Tibial artery (tissue), 4 donors: ENCODE results near the gene JAKMIP2.

Source experiments
- DNase-seq, 2 donors: peaks; one replicate each; pipeline ENCODE4 v3.0.0-alpha.2; 2019
- H3K27ac ChIP-seq, 2 donors: fragments of 200-600 bp; sonication (generic) in 1 of 2; 1 replicate in 1 of 2; 2 replicates in 1 of 2; pipeline ENCODE4 v1.5.1; 2018 to 2019; ENCODE audit warnings: mild to moderate bottlenecking in 1 of 2
- H3K27me3 ChIP-seq, 2 donors: fragments of 200-600 bp; sonication (generic) in 1 of 2; one replicate each; pipeline versions ENCODE4 v1.5.1 to v1.6.0; 2016 to 2019
- H3K36me3 ChIP-seq, 3 donors: fragments of 200-600 bp; sonication (generic) in 2 of 3; one replicate each; pipeline ENCODE4 v1.5.1; 2016 to 2019; ENCODE audit warnings: mild to moderate bottlenecking in 2 of 3
- H3K4me1 ChIP-seq, 4 donors: fragments of 200-600 bp; sonication (generic) in 2 of 4; 1 replicate in 3 of 4; 2 replicates in 1 of 4; pipeline ENCODE4 v1.5.1; 2016 to 2019
- H3K4me3 ChIP-seq, 2 donors: fragments of 200-600 bp; sonication (generic) in 1 of 2; 1 replicate in 1 of 2; 2 replicates in 1 of 2; pipeline ENCODE4 v1.5.1; 2018 to 2019; ENCODE audit warnings: mild to moderate bottlenecking in 2 of 2
- H3K9me3 ChIP-seq, 3 donors: fragments of 200-600 bp; sonication (generic) in 1 of 3; one replicate each; pipeline ENCODE4 v1.5.1; 2016 to 2019
- intact Hi-C: fragments of 100-400 bp; cut with DNase I; formaldehyde crosslinking; loops from one replicate; pipeline ENCODE4 v1.15.0; 2023; ENCODE audit warnings: low total_unique reads
- TF ChIP-seq, protein P1 (sequence below), 2 experiments: fragments of 200-600 bp in 1 of 2; fragments of 450-650 bp in 1 of 2; IDR thresholded peaks; one replicate each; pipeline ENCODE4 v1.5.1; 2017 to 2019; ENCODE audit warnings: antibody characterized with exemption in 2 of 2, mild to moderate bottlenecking in 1 of 2, moderate library complexity in 1 of 2

Gene JAKMIP2

DNA sequence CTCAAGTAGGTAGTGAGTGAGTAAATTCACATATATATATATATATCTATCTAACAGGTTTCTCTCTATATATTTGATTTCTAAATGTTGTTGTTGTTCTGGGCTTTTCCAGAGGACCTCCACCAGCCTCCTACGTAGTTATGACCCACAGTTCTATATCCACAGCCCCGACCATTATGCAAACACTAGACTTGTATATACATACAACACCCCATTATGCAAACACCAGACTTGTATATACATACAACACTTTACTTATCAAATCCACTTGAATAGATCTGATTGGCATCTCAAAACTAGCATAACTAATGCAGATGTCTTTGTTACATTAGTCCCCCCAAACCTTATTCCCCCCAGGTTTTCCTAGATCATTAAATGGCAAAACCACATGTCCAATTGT is 108.7 kb downstream of the JAKMIP2 start:
- no peaks in the 10 kb centered on the region for H3K36me3 ChIP-seq

DNA sequence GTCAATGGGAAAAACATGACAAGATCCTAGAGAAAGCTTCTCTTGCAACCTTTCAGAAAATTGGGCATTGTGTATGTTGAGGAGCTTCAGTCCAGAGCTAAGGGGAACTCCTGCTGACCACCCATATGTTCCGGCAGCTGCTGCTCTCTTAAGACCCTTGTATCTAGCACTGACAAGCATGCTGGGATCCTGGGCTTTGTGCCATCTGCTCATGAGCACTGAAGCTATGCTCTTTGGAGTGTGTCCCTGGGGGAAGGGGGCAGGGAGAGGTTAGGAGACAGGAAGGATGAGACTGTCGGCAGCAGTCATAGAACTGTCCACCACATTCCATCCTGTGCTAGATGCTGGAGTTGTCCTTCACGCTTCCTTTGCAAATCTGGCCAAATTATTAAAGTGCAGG is 109.3 kb downstream of the JAKMIP2 start:
- intact Hi-C loops: no loop called here
- H3K4me3 ChIP-seq: no peak overlapping the region
- DNase-seq: no peak
- TF ChIP-seq, protein P1, sequence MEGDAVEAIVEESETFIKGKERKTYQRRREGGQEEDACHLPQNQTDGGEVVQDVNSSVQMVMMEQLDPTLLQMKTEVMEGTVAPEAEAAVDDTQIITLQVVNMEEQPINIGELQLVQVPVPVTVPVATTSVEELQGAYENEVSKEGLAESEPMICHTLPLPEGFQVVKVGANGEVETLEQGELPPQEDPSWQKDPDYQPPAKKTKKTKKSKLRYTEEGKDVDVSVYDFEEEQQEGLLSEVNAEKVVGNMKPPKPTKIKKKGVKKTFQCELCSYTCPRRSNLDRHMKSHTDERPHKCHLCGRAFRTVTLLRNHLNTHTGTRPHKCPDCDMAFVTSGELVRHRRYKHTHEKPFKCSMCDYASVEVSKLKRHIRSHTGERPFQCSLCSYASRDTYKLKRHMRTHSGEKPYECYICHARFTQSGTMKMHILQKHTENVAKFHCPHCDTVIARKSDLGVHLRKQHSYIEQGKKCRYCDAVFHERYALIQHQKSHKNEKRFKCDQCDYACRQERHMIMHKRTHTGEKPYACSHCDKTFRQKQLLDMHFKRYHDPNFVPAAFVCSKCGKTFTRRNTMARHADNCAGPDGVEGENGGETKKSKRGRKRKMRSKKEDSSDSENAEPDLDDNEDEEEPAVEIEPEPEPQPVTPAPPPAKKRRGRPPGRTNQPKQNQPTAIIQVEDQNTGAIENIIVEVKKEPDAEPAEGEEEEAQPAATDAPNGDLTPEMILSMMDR (IDR thresholded peaks at IDR 0.05): no peak
- peaks cover 0 to 4% of the 10 kb centered on the region in 2 donors for H3K27me3 ChIP-seq
- no peaks in the 10 kb centered on the region for H3K36me3 ChIP-seq
- H3K9me3 ChIP-seq: no peaks in the 10 kb centered on the region
- no peak overlapping the region for H3K27ac ChIP-seq
- H3K4me1 ChIP-seq: peaks cover 0 to 8% (median 2%) of the 10 kb centered on the region in 4 donors

More for the DNA sequence above, 108.7 kb downstream of the JAKMIP2 start:
- intact Hi-C loops: no loop called here
- Histone ChIP-seq H3K4me3 (no peak overlapping the region), H3K9me3 (no peaks in the 10 kb centered on the region), H3K4me1 (peaks cover 0 to 7% (median 2%) of the 10 kb centered on the region in 4 donors), H3K27me3 (peaks cover 0 to 4% of the 10 kb centered on the region in 2 donors), H3K27ac (no peak overlapping the region)
- DNase-seq: no peak
- TF ChIP-seq, protein P1 (IDR thresholded peaks at IDR 0.05): no peak

DNA sequence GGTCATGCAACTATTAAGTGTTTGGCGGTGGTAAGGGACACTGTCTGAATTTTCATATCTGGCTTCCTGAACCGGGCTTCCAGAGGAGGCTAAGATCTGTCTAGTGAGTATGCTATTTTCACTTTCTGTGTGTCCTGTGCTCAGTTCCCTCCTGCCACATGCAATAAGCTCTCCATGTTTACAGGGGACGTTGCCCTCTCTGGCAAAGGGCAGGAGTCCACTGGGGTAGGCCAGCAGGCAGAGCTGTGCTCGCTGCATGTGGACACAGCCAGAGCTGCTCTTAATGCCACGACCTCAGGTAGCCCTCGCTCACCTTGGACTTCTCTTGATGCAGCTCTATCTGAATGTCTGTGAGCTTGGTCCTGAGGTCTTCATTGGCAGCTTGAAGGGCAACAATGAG is 111.2 kb downstream of the JAKMIP2 start:
- DNase-seq: no peak
- Histone ChIP-seq H3K9me3 (no peaks in the 10 kb centered on the region), H3K27me3 (peaks cover 0 to 4% of the 10 kb centered on the region in 2 donors), H3K4me1 (peaks cover 0 to 8% (median 2%) of the 10 kb centered on the region in 4 donors), H3K4me3 (no peak overlapping the region), H3K36me3 (no peaks in the 10 kb centered on the region), H3K27ac (no peak overlapping the region)
- intact Hi-C loops: no loop called here
- TF ChIP-seq, protein P1 (IDR thresholded peaks at IDR 0.05): no peak

DNA sequence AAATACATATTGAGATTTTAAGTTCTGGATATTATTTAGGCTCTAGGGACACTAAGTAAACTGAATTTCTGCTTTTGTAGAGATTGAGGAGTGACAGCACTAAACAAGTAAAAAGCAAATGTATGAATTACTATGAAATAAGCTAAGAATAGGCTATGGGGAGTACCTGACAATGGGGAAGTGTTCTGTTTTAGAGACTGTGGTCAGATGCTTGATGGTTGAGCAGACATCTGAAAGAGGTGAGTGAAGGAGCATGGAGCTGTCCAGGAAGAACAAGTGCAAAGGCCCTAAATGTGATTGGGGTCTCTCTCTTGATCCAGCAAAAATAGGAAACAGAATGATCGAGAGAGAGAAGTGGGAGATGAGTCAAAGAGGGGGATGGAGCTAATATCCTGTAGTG is 111.7 kb downstream of the JAKMIP2 start:
- H3K9me3 ChIP-seq: no peaks in the 10 kb centered on the region
- H3K4me1 ChIP-seq: peaks cover 0 to 8% (median 2%) of the 10 kb centered on the region in 4 donors
- intact Hi-C loops: no loop called here
- no peaks in the 10 kb centered on the region for H3K36me3 ChIP-seq
- no peak overlapping the region for H3K27ac ChIP-seq
- H3K27me3 ChIP-seq: no peaks in the 10 kb centered on the region
- TF ChIP-seq, protein P1 (IDR thresholded peaks at IDR 0.05): no peak
- DNase-seq: no peak
- H3K4me3 ChIP-seq: no peak overlapping the region

DNA sequence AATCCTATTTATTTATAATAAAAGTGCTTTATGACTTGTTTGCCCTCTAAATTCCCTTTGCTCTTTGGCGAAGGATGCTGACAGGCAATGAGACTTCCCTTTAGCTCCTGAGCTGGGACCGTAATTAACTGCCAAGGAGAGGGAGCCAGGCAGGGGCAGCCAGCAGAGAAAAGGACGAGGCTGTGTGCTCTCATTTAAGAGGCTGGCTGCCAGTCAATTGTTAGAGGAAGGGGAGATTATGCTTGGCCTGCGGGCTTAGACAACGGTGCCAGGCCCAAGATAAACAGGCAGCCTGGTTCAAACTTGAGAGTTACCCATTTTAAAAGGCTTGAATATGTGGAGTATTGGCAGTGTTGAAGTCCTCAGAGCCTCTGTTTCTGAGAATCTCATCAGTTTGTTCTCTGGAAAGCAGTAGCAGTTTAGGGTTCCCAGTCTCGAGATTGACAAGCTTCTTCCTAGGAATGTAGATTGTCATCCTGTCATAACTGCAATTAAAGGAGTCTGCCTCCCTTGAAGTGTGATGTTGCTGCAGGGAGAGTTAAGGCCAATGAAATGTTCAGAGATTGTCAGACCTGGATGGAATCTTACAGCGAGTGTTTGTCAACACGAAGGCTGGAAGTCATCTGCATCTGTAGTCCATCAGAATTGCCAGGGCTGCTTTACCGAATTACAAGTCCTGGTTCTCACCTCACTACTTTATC is 113.2 kb downstream of the JAKMIP2 start:
- intact Hi-C loops: no loop called here
- peaks cover 0 to 8% (median 2%) of the 10 kb centered on the region in 4 donors for H3K4me1 ChIP-seq
- H3K9me3 ChIP-seq: no peaks in the 10 kb centered on the region
- no peak overlapping the region for H3K27ac ChIP-seq
- TF ChIP-seq, protein P1 (IDR thresholded peaks at IDR 0.05): no peak
- no peaks in the 10 kb centered on the region for H3K36me3 ChIP-seq
- no peak overlapping the region for H3K4me3 ChIP-seq
- H3K27me3 ChIP-seq: no peaks in the 10 kb centered on the region
- DNase-seq: no peak
